ENCODE measurements around the gene TSPO. TPM values are rescaled to one million over a fixed set of nuclear protein-coding genes. Genes with fewer than 3 reads are reported as not detected.

The TSPO gene
- total RNA-seq, 1 donor from 2014 or later = 124 TPM

GRCh38 chr22:43200555-43200954 lies 49.2 kb downstream of the TSPO start:
- peaks cover 6% of the 10 kb centered on the region for H3K9me3 Mint-ChIP-seq (ENCODE audit: unreplicated experiment)
- no peak overlapping the region for H3K4me3 ChIP-seq (ENCODE audit: insufficient read depth, low read depth, low read length)
- no peaks in the 10 kb centered on the region for H3K36me3 ChIP-seq (ENCODE audit: insufficient read depth, low read length)
- no peak overlapping the region for H2AFZ ChIP-seq (ENCODE audit: low read depth, low read length)
- H3K9me3 ChIP-seq (ENCODE audit: insufficient read depth, low read depth, low read length) = no peaks in the 10 kb centered on the region
- FAIRE-seq = no peak
- H3K4me2 ChIP-seq (ENCODE audit: low read length) = no peak overlapping the region
- no peak for TF ChIP-seq EZH2 (IDR thresholded peaks at IDR 0.05; ENCODE audit: insufficient read depth, low read length)
- no peak for TF ChIP-seq CTCF (IDR thresholded peaks at IDR 0.05; ENCODE audit: insufficient read depth, low read depth, low read length)
- no peak overlapping the region for H3K27ac Mint-ChIP-seq (ENCODE audit: unreplicated experiment)
- no peak overlapping the region for H3K9ac ChIP-seq (ENCODE audit: low read length)
- H3K4me3 Mint-ChIP-seq (ENCODE audit: unreplicated experiment) = no peak overlapping the region
- H3K27ac ChIP-seq (ENCODE audit: low read depth, low read length) = no peak overlapping the region
- no peaks in the 10 kb centered on the region for H3K79me2 ChIP-seq (ENCODE audit: insufficient read depth, low read length)
- H3K27me3 ChIP-seq (ENCODE audit: insufficient read depth, low read length) = peaks cover 2% of the 10 kb centered on the region
- H3K4me1 Mint-ChIP-seq (ENCODE audit: low read depth, unreplicated experiment) = no peaks in the 10 kb centered on the region
- DNase-seq (ENCODE audit: low read depth) = no peak
- no peaks in the 10 kb centered on the region for H3K36me3 Mint-ChIP-seq (ENCODE audit: low read depth, unreplicated experiment)
- peaks cover 7% of the 10 kb centered on the region for H3K27me3 Mint-ChIP-seq (ENCODE audit: low read depth, unreplicated experiment)
- H3K4me1 ChIP-seq (ENCODE audit: insufficient read depth, low read length) = peaks cover 11% of the 10 kb centered on the region
- no peaks in the 10 kb centered on the region for H4K20me1 ChIP-seq (ENCODE audit: insufficient read depth, low read length)

GRCh38 chr22:43201486-43202219 lies 50.3 kb downstream of the TSPO start:
- no peaks in the 10 kb centered on the region for H3K79me2 ChIP-seq (ENCODE audit: insufficient read depth, low read length)
- no peak for FAIRE-seq

More at GRCh38 chr22:43201486-43202219, 50.3 kb downstream of the TSPO start:
- DNase-seq (ENCODE audit: low read depth) = no peak
- Mint-ChIP-seq H3K27me3 (ENCODE audit: low read depth, unreplicated experiment) (peaks cover 9% of the 10 kb centered on the region), H3K4me1 (ENCODE audit: low read depth, unreplicated experiment) (no peaks in the 10 kb centered on the region), H3K27ac (ENCODE audit: unreplicated experiment) (no peak overlapping the region), H3K36me3 (ENCODE audit: low read depth, unreplicated experiment) (no peaks in the 10 kb centered on the region), H3K9me3 (ENCODE audit: unreplicated experiment) (peaks cover 7% of the 10 kb centered on the region), H3K4me3 (ENCODE audit: unreplicated experiment) (no peak overlapping the region)
- H3K4me1 ChIP-seq (ENCODE audit: insufficient read depth, low read length) = peaks cover 11% of the 10 kb centered on the region
- no peak overlapping the region for H3K9ac ChIP-seq (ENCODE audit: low read length)
- H2AFZ ChIP-seq (ENCODE audit: low read depth, low read length) = no peak overlapping the region
- no peak overlapping the region for H3K27ac ChIP-seq (ENCODE audit: low read depth, low read length)
- H3K4me2 ChIP-seq (ENCODE audit: low read length) = no peak overlapping the region
- peaks cover 2% of the 10 kb centered on the region for H3K27me3 ChIP-seq (ENCODE audit: insufficient read depth, low read length)
- no peak overlapping the region for H3K4me3 ChIP-seq (ENCODE audit: insufficient read depth, low read depth, low read length)
- TF ChIP-seq EZH2 (IDR thresholded peaks at IDR 0.05; ENCODE audit: insufficient read depth, low read length) = no peak
- no peak for TF ChIP-seq CTCF (IDR thresholded peaks at IDR 0.05; ENCODE audit: insufficient read depth, low read depth, low read length)
- H3K9me3 ChIP-seq (ENCODE audit: insufficient read depth, low read depth, low read length) = no peaks in the 10 kb centered on the region
- H3K36me3 ChIP-seq (ENCODE audit: insufficient read depth, low read length) = no peaks in the 10 kb centered on the region
- no peaks in the 10 kb centered on the region for H4K20me1 ChIP-seq (ENCODE audit: insufficient read depth, low read length)
